IPS-18c (cell line): ENCODE data around the gene AVPR2.

Experiments
- H3K4me3 ChIP-seq: 2 replicates; pipeline ENCODE4 v1.7.0; 2013; ENCODE audit warnings: low read depth, mild to moderate bottlenecking, low read length, moderate library complexity; ENCODE audit not compliant: insufficient read depth
- H3K9me3 ChIP-seq: one replicate; pipeline ENCODE4 v1.6.1; 2013; ENCODE audit warnings: mild to moderate bottlenecking, low read length, moderate library complexity; ENCODE audit not compliant: control insufficient read depth, insufficient read depth

AVPR2 gene

DNA sequence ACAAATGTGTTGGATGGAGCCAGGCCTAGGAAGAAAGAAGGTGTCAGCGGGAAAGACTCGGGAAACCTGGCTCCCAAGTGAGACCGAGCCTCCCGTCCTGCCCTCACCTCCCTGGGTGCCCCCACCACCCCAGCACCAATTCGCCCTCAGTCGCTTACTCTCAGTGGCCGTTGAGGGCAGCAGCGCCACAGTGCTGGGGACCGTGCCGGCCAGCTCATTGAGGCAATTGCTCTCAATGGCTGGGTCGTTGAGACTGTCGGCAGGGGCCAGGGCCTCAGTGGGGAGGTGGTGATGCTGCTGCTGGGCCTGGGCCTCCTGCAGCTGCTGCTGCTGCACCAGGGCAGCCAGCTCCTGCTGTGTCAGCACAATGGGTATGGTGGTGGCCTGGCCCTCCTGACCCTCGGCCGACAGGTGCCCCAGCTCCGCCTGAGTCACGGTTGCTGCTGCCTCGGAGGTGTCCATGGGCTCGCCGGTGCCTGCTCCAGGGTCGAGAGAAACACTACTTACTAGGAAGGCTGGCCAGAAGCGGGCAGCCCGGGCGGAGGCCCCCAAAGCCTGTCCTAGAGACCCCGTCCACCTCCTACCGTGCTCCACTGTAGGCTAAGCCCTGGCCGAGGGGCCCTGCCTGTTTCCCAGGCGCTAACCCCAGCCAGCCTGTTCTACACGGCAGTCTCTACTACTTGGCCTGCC, 47.4 kb downstream of the AVPR2 start:
- Histone ChIP-seq H3K9me3 (peaks cover 2% of the 10 kb centered on the region), H3K4me3 (no peak overlapping the region)

DNA sequence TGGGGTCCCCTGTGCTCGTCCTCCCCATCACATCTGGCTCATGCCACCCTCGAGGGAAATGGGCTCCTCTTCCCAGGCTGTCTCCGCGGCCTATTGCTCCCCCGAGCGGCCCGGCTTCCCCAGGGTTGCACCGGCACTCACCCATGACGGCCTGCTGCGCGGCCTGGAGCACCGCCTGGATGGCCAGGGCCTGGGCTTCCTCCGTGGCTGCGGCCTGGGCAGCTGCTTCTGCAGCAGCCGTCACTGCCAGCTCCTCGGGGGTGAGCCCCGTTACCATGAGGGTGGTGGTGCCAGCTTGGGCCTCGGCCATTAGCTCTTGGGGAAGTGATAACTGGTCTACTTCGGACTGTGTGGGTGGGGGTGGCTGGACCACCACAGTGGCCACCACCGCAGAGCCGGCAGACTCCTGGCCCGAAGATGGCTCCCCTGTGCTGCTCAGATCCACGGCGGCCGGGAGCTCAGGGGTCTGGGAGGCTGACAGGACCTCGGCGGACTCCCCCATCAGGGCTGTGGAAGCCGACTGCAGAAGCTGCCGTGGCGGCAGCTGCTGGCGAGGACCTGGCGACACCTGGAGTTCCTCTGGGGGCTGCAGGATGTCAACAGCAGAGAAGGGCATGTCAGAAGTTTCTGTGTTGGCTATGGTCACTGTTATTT, 48.0 kb downstream of the AVPR2 start:
- peaks cover 2% of the 10 kb centered on the region for H3K9me3 ChIP-seq
- H3K4me3 ChIP-seq, result no peak overlapping the region

DNA sequence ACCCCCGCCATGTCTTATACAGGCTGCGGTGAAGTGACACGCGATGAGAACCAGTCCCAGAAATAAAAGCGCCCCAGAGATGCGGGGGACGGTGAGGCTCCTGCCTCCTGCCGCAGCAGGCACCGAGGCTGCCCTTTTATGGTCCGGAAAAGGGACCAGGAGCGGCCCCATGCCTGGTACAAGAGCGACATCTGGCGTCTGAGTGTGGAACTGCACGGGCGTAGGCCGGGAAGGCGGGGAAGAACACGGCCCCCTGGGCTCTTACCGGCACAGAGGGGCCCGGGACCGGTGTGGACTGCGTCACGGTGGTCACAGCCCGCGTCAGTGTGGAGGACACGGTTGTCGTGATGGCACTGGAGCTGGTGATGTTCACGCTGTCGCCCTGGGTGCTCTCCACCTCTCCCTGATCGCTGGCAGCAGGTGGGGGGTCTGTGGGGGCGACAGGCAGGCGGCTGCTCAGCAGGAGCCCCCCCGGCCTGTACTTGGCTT, 48.9 kb downstream of the AVPR2 start:
- H3K9me3 ChIP-seq, result peaks cover 2% of the 10 kb centered on the region

DNA sequence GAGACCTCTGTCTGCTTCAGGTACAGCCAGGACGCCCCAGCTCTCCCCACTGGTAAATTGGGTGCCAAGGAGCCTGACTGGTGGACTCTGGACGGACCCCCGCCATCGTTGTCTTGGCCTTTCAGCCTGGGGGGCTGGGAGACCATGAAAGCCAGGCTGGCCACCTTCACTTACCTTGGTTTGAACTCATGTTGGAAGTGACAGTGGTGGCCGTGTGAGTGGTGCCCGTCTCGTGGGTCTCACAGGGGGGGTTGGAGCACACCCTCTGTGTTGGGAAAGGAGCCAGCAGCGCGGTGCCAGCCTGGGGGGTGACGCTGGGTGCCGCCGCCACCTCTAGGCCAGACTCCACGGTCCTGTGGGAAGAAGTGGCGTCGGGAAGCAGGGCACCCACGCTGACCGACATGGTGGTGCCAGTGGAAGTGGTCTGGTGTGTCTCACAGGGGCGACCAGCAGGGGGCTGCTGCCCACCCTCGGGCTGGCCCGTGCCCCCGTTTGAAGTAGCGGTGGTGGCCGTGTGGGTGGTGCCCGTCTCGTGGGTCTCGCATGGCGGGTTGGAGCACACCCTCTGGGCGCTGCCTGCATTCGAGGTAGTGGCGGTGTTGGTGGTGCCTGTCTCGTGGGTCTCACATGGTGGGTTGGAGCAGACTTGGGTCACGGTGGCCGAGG, 49.6 kb downstream of the AVPR2 start:
- Histone ChIP-seq H3K9me3 (peaks cover 2% of the 10 kb centered on the region), H3K4me3 (no peak overlapping the region)

More for the DNA sequence above, 48.9 kb downstream of the AVPR2 start:
- no peak overlapping the region for H3K4me3 ChIP-seq

DNA sequence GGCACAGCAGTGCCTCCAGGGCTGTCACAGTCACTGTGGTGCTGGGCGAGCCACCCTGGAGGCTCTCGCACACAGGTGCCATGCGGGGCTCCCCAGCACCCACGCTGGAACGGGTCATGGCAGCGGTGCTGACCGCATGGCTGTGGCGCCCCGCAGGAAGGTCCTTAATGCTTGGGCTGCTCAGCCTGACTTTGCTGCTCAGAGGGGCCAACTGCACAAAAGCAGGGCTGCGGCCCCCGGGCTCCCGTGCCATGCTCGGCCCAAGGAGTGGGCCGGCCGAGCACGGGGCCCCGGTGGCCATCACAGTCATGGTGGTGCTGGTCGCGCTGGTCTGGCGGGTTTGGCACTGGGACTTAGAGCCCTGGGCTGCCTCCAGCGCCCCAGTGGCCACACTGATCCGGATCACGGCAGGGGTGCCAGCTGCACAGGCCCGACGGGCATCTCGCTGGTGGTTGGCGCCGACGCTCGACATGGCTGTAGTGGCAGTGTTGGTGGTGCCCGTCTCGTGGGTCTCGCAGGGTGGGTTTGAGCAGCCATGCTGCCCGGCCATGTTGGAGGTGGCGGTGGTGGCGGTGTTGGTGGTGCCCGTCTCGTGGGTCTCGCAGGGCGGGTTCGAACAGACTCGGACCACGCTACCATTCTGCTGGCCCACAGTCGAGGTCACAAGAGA, 50.2 kb downstream of the AVPR2 start:
- Histone ChIP-seq H3K9me3 (peaks cover 2% of the 10 kb centered on the region), H3K4me3 (no peak overlapping the region)

DNA sequence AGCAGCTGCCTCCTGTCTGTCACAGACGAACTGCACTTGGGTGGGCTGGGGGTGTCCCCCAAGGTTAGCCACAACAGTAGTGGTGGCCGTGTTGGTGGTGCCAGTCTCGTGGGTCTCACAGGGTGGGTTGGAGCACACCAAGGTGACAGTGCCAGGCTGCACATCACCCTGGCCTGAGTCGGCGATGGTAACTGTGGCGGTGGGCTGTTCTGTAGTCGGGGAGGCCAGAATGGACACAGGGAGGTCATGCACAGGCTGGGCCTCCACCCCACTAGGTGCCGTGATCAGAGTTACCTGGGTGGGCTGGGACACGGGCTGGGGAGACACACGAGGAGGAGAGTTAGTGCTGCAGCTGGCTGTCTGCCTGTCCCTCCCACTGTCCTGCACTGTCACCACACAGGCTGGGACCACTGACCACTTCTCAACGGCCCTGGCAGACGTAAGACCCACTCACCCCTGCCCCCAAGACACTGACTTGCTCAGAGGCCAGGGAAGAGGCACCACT, 50.8 kb downstream of the AVPR2 start:
- no peak overlapping the region for H3K4me3 ChIP-seq
- peaks cover 2% of the 10 kb centered on the region for H3K9me3 ChIP-seq

DNA sequence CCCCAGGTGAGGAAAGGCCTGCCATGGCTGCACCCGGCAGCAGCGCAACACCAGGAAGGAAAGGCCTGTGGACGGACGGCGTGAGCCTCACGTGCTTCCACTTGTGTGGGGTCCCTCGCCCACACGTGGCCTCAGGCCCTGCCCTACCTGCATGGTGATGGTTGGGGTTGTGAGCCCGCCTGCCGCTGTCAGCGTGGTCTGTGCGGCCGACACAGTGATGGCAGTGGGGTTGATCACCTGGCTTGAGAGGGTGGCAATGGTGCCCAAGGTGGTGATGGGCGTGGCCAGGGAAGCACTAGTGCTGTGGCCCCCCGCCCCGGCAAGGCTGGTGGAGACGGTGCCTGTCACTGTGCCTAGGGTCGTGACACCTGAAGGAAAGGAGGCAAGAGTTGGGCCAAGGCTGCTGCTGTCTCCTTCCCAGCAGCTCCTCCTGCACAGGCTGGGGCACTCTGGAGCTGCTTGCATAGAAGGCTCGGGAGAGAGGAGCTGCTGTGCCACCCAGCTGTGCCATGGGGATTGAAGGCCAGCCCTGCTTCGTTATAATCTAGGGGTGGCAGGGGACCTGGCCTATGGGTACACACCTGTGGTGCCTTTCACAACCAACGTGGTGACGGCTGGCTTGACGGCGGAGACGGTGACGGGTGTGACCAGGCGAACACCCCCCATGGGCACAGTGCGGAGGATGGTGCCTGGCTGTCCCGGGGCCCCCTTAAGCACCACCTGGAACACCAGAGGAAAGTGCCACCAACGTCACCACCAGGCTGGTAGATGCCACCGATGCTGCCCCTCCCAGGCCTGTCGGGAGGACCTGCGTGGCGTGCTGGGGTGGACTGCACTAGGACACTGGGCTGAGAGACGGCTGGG, 51.8 kb downstream of the AVPR2 start:
- H3K4me3 ChIP-seq, result no peak overlapping the region
- peaks cover 2% of the 10 kb centered on the region for H3K9me3 ChIP-seq
